Uterus (tissue), 2 donors: ENCODE data around the gene SCAMP5.

Source experiments
- CTCF ChIP-seq, 4 experiments: fragments of 200-600 bp in 2 of 4; fragments of 450-650 bp in 2 of 4; sonication (generic) in 2 of 4; IDR thresholded peaks; one replicate each; pipeline ENCODE4 v1.5.1; 2016 to 2019; ENCODE audit warnings: antibody characterized with exemption in 4 of 4, mild to moderate bottlenecking in 2 of 4, moderate library complexity in 1 of 4
- POLR2A ChIP-seq, 2 donors: fragments of 450-650 bp; IDR thresholded peaks; one replicate each; pipeline ENCODE4 v1.6.1; 2016; ENCODE audit warnings: antibody characterized with exemption in 2 of 2, mild to moderate bottlenecking in 1 of 2, moderate library complexity in 1 of 2

GRCh38 chr15:74992619-74993018 is 2.7 kb upstream of the SCAMP5 start:
- TF ChIP-seq POLR2A (IDR thresholded peaks at IDR 0.05): no peak
- no peak for TF ChIP-seq CTCF (IDR thresholded peaks at IDR 0.05)
